Panc1 (cell line): ENCODE results near the gene FAM156A. TPM values are rescaled to one million over a fixed set of nuclear protein-coding genes. Genes with fewer than 3 reads are reported as not detected.
A peak's percentile ranks its signal among the peaks of the same experiment; 100 is the strongest.

ENCODE experiments used
- ATAC-seq: fragments of 200-7000 bp; cut with Tn5 transposase; 2 replicates; pipeline ENCODE4 v1.9.1; 2020; ENCODE audit warnings: mild to moderate bottlenecking, moderate library complexity
- BruUV-seq: library from RNA; stranded (reverse); fragments of 400-500 nt; replicated peaks from 2 replicates; lab custom pipeline; 2021; lab: Mats Ljungman, UMichigan
- CTCF ChIA-PET: fragments of 300-600 bp; sonication (Branson Sonifier 250); formaldehyde crosslinking; loops from one replicate; lab custom pipeline; 2022; ENCODE audit warnings: antibody characterized with exemption; lab: Charles Lee
- POLR2A ChIA-PET: fragments of 300-600 bp; sonication (Branson Sonifier 250); formaldehyde crosslinking; loops from one replicate; lab custom pipeline; 2022; ENCODE audit warnings: antibody characterized with exemption; lab: Charles Lee
- DNase-seq: peaks from one replicate; pipeline ENCODE4 v3.0.0-alpha.2; 2010; ENCODE audit warnings: low read depth, low spot score
- H3K27ac ChIP-seq: 2 replicates; pipeline ENCODE4 v1.5.1; 2011; ENCODE audit warnings: mild to moderate bottlenecking, low read length, inconsistent platforms
- H3K27me3 ChIP-seq: fragments of 200-500 bp; sonication (Bioruptor generic); 2 replicates; pipeline ENCODE4 v1.6.0; 2014; ENCODE audit warnings: low read length, inconsistent platforms; ENCODE audit not compliant: control insufficient read depth, insufficient read depth
- H3K36me3 ChIP-seq: fragments of 200-500 bp; sonication (Bioruptor generic); 2 replicates; pipeline ENCODE4 v1.5.1; 2014; ENCODE audit warnings: inconsistent platforms, mild to moderate bottlenecking, low read length, moderate library complexity; ENCODE audit not compliant: control insufficient read depth, insufficient read depth
- H3K4me1 ChIP-seq: 2 replicates; pipeline ENCODE4 v1.5.1; 2011; ENCODE audit warnings: inconsistent platforms, mild to moderate bottlenecking, low read length, moderate library complexity; ENCODE audit not compliant: control insufficient read depth, insufficient read depth
- H3K4me3 ChIP-seq, 2 experiments: 2 replicates each; pipeline ENCODE4 v1.5.1; 2011 to 2012; ENCODE audit warnings: low read depth in 2 of 2, low read length in 2 of 2, mild to moderate bottlenecking in 2 of 2, inconsistent platforms in 1 of 2, moderate library complexity in 1 of 2
- H3K9me3 ChIP-seq: fragments of 200-500 bp; sonication (Bioruptor generic); 2 replicates; pipeline ENCODE4 v1.5.1; 2014; ENCODE audit warnings: low read depth, mild to moderate bottlenecking, inconsistent platforms, low read length, moderate library complexity; ENCODE audit not compliant: control insufficient read depth, insufficient read depth
- POLR2AphosphoS5 ChIP-seq: IDR thresholded peaks from 2 replicates; pipeline ENCODE4 v1.6.1; 2012; ENCODE audit warnings: mild to moderate bottlenecking, low read depth, low read length, moderate library complexity
- SIN3A ChIP-seq: IDR thresholded peaks from 2 replicates; pipeline ENCODE4 v1.6.1; 2012; ENCODE audit warnings: low read depth, mild to moderate bottlenecking, low read length, moderate library complexity, borderline replicate concordance; ENCODE audit not compliant: insufficient read depth
- TCF7L2 ChIP-seq: IDR thresholded peaks from 2 replicates; pipeline ENCODE4 v1.6.1; 2011; ENCODE audit warnings: mild to moderate bottlenecking, low read depth, low read length, inconsistent platforms
- in situ Hi-C: cut with HindIII; loops from 2 replicates; pipeline ENCODE4 v1.10.0; 2016; ENCODE audit warnings: low sequenced_read_pairs, low pct_unique_long_range_greater_than_20kb
- intact Hi-C: fragments of 100-400 bp; cut with micrococcal nuclease; formaldehyde crosslinking; loops from one replicate; pipeline ENCODE4 v1.10.0; 2022; ENCODE audit not compliant: unreplicated experiment
- total RNA-seq: library from RNA; stranded (reverse); gene quantifications from one replicate; pipeline ENCODE4 v1.2.1, GENCODE V29; 2021; ENCODE audit not compliant: unreplicated experiment
- TF ChIP-seq, protein P1 (sequence below): fragments of 450-650 bp; IDR thresholded peaks from 2 replicates; pipeline ENCODE4 v1.5.1; 2017; ENCODE audit warnings: mild to moderate bottlenecking
- TF ChIP-seq, protein P2 (sequence below), 2 experiments: IDR thresholded peaks; 2 replicates each; pipeline ENCODE4 v1.6.1; 2011 to 2012; ENCODE audit warnings: low read depth in 2 of 2, control low read depth in 1 of 2, low read length in 1 of 2, mild to moderate bottlenecking in 1 of 2, moderate library complexity in 1 of 2; ENCODE audit not compliant: insufficient read depth in 1 of 2

Gene FAM156A
- total RNA-seq, 1 experiment from 2014 or later, result 25.4 TPM

DNA sequence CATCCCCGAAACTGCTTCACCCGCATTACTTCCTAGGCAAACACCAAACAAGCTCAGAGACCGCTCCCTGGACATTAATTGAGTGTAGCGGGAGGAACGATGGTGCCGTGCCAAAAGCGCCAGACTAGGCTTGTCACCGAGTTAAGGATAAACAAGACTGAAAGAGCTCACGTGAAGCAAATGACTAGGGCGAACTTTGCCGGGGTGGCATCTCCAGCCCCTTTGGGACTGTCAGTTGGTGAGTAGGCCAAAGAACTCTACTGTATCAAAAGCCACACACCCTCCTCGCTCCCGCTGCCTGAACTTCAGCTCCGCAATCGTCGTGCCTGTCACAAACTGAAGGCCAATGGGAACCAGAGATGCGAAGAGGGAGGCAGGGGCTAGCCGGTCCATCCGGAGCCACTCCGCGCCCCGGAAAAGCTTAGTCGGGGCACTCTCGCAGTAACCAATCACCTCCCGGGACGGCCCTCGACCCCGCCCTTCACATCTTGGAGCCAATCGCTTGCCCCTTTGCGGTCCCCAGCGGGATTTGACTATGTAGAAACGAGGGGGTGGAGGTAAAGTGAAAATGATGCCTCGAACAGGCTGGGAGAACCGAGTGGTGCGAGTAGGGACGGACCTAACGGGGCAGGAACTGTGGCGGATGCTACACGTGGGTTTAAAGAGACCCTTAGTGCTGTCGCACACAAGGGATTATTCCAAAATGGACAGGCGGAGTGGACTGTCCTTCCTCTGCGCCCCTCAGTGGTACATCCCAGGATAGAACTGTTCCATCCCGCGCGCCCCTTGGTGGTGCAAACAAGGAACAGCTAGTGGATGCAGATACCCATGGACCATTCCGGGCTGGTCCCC is 37.0 kb upstream of the FAM156A start:
- Histone ChIP-seq H3K27ac (peak overlapping the region; percentile 97), H3K4me1 (peaks cover 3% of the 10 kb centered on the region; the same call in 1 of the 2 replicates), H3K36me3 (no peaks in the 10 kb centered on the region), H3K4me3 (peak overlapping the region; percentile 86 to 98), H3K27me3 (no peaks in the 10 kb centered on the region), H3K9me3 (no peaks in the 10 kb centered on the region)
- intact Hi-C loops (no loop called here), in situ Hi-C loops (no loop called here)
- ATAC-seq (peak; percentile 99), DNase-seq (peak; percentile 89)
- no peak; the same call in 1 of the 2 replicates for TF ChIP-seq POLR2AphosphoS5
- peak; percentile 43; the same call in 1 of the 2 replicates for TF ChIP-seq TCF7L2
- TF ChIP-seq, protein P1, sequence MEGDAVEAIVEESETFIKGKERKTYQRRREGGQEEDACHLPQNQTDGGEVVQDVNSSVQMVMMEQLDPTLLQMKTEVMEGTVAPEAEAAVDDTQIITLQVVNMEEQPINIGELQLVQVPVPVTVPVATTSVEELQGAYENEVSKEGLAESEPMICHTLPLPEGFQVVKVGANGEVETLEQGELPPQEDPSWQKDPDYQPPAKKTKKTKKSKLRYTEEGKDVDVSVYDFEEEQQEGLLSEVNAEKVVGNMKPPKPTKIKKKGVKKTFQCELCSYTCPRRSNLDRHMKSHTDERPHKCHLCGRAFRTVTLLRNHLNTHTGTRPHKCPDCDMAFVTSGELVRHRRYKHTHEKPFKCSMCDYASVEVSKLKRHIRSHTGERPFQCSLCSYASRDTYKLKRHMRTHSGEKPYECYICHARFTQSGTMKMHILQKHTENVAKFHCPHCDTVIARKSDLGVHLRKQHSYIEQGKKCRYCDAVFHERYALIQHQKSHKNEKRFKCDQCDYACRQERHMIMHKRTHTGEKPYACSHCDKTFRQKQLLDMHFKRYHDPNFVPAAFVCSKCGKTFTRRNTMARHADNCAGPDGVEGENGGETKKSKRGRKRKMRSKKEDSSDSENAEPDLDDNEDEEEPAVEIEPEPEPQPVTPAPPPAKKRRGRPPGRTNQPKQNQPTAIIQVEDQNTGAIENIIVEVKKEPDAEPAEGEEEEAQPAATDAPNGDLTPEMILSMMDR, result peak; percentile 80
- no peak for TF ChIP-seq SIN3A
- TF ChIP-seq, protein P2, sequence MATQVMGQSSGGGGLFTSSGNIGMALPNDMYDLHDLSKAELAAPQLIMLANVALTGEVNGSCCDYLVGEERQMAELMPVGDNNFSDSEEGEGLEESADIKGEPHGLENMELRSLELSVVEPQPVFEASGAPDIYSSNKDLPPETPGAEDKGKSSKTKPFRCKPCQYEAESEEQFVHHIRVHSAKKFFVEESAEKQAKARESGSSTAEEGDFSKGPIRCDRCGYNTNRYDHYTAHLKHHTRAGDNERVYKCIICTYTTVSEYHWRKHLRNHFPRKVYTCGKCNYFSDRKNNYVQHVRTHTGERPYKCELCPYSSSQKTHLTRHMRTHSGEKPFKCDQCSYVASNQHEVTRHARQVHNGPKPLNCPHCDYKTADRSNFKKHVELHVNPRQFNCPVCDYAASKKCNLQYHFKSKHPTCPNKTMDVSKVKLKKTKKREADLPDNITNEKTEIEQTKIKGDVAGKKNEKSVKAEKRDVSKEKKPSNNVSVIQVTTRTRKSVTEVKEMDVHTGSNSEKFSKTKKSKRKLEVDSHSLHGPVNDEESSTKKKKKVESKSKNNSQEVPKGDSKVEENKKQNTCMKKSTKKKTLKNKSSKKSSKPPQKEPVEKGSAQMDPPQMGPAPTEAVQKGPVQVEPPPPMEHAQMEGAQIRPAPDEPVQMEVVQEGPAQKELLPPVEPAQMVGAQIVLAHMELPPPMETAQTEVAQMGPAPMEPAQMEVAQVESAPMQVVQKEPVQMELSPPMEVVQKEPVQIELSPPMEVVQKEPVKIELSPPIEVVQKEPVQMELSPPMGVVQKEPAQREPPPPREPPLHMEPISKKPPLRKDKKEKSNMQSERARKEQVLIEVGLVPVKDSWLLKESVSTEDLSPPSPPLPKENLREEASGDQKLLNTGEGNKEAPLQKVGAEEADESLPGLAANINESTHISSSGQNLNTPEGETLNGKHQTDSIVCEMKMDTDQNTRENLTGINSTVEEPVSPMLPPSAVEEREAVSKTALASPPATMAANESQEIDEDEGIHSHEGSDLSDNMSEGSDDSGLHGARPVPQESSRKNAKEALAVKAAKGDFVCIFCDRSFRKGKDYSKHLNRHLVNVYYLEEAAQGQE (IDR thresholded peaks at IDR 0.05; ENCODE audit: insufficient read depth in 1 of 2, low read depth in 2 of 2, low read length in 1 of 2), result no peak
- POLR2A ChIA-PET, result no interaction called here
- CTCF ChIA-PET, result interaction anchor here (0.6 kb wide), 2 partner anchors 13 to 230 kb away, joined by 3 read pairs; no protein-coding TSS in a partner anchor
- BruUV-seq, result no TSS peak

DNA sequence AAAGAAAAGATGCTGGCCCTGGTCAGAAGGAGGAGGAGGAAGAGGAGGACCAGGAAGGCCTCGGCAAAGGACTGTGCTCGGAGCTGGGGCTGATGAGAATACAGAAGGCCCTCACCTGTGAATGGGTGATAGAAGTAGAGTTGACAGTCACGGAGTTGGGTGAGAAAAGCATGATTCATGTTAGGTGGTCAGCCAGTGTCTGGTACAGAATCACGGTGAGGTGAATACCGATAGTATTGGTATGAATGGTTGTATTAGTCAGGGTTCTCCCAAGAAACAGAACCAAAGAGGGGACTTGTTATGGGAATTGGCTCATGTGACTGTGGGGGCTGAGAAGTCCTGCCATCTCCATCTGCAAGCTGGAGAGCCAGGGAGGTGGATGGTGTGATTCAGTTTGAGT is 32.5 kb upstream of the FAM156A start:
- Histone ChIP-seq H3K36me3 (no peaks in the 10 kb centered on the region), H3K4me3 (no peak overlapping the region), H3K9me3 (no peaks in the 10 kb centered on the region), H3K4me1 (no peaks in the 10 kb centered on the region), H3K27me3 (no peaks in the 10 kb centered on the region), H3K27ac (no peak overlapping the region)
- no peak for ATAC-seq
- TF ChIP-seq, protein P1, result no peak
- no peak for TF ChIP-seq POLR2AphosphoS5
- TF ChIP-seq SIN3A, result no peak
- TF ChIP-seq, protein P2 (IDR thresholded peaks at IDR 0.05; ENCODE audit: insufficient read depth in 1 of 2, low read depth in 2 of 2, low read length in 1 of 2), result no peak
- intact Hi-C loops (no loop called here), in situ Hi-C loops (no loop called here)
- ChIA-PET POLR2A (no interaction called here), CTCF (no interaction called here)
- BruUV-seq, result no TSS peak
- no peak for DNase-seq
